ENCODE measurements around the gene ARVCF.

GRCh38 chr22:20000246-20001081, 16.2 kb downstream of the ARVCF start:
- no peak for TF ChIP-seq POLR2A (IDR thresholded peaks at IDR 0.05)
- no peak for TF ChIP-seq CTCF (IDR thresholded peaks at IDR 0.05)
- no peak for TF ChIP-seq EP300 (IDR thresholded peaks at IDR 0.05)
- no peak for TF ChIP-seq POLR2AphosphoS5 (IDR thresholded peaks at IDR 0.05)

Data from gastroesophageal sphincter (tissue), 3 donors.